ENCODE results near the gene CRIP3. TPM values are rescaled to one million over a fixed set of nuclear protein-coding genes. Genes with fewer than 3 reads are reported as not detected.

Gene CRIP3
- total RNA-seq, 1 experiment from 2014 or later: 16.9 TPM

DNA sequence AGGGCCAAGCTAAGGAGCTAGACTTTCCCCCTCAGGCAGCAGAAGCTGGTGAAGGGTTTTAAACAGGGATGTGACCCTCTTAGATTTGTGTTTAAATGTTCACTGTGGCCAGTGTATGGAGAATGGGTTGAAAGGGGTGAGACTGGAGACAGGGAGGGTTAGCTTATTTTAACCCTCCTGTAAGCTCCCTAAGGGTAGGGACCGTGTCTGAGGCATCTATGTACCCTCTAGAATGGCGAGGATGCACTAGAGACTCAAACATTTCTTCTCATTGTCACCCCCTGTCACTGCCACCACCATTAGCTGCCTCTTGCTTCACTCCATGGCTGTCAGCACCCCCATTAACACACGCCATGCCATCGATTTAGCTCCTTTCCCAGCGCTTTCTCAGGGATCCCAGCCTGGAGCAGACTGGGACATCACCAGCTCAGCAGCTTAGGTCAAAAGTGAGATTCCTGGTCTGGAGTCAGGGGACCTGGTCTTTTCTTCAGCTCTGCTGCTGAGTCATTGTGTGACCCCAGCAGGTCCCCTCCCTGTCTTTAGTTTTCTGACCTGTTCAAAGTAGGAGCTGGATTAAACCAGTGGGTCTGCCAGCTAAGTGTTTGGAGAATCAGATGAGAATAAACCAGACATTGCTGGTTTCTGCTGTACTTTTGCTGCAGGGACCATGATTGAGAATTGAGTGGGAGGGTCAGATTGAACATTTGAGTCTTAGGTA, 11.7 kb downstream of the CRIP3 start:
- Mint-ChIP-seq H3K27me3 (ENCODE audit: low read depth) (peaks cover 19% of the 10 kb centered on the region), H3K4me3 (no peak overlapping the region), H3K4me1 (peaks cover 15% of the 10 kb centered on the region in 2 experiments), H3K36me3 (ENCODE audit: insufficient read depth in 1 of 3, low read depth in 3 of 3) (no peaks in the 10 kb centered on the region), H3K27ac (no peak overlapping the region; a peak in 1 of 7 replicates), H3K9me3 (no peaks in the 10 kb centered on the region)
- no peak for DNase-seq
- H2BK5ac ChIP-seq (ENCODE audit: insufficient read length, low read length): no peak overlapping the region
- no peaks in the 10 kb centered on the region for H3K23me2 ChIP-seq (ENCODE audit: insufficient read length, low read depth, low read length, poor library complexity, severe bottlenecking)
- H3K56ac ChIP-seq (ENCODE audit: insufficient read length, low read depth, low read length): no peak overlapping the region
- TF ChIP-seq, protein P1, sequence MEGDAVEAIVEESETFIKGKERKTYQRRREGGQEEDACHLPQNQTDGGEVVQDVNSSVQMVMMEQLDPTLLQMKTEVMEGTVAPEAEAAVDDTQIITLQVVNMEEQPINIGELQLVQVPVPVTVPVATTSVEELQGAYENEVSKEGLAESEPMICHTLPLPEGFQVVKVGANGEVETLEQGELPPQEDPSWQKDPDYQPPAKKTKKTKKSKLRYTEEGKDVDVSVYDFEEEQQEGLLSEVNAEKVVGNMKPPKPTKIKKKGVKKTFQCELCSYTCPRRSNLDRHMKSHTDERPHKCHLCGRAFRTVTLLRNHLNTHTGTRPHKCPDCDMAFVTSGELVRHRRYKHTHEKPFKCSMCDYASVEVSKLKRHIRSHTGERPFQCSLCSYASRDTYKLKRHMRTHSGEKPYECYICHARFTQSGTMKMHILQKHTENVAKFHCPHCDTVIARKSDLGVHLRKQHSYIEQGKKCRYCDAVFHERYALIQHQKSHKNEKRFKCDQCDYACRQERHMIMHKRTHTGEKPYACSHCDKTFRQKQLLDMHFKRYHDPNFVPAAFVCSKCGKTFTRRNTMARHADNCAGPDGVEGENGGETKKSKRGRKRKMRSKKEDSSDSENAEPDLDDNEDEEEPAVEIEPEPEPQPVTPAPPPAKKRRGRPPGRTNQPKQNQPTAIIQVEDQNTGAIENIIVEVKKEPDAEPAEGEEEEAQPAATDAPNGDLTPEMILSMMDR (conservative IDR thresholded peaks at IDR 0.05): no peak
- no peaks in the 10 kb centered on the region for H3K27me3 ChIP-seq (ENCODE audit: insufficient read depth, low read length)
- peaks cover 4% of the 10 kb centered on the region for H4K20me1 ChIP-seq (ENCODE audit: control insufficient read depth, insufficient read depth, insufficient read length)
- H3K23ac ChIP-seq (ENCODE audit: insufficient read length, low read depth, low read length): no peak overlapping the region
- H3K4me1 ChIP-seq (ENCODE audit: insufficient read depth, low read length): no peaks in the 10 kb centered on the region
- no peak overlapping the region for H4K8ac ChIP-seq (replicated peaks; ENCODE audit: insufficient read length, low read depth, low read length)
- H4K5ac ChIP-seq (ENCODE audit: insufficient read length, low read depth, low read length): no peak overlapping the region
- no peak overlapping the region for H3K14ac ChIP-seq (ENCODE audit: insufficient read depth, low read length)
- H3T11ph ChIP-seq (ENCODE audit: low read length): no peak overlapping the region
- H3K27ac ChIP-seq (ENCODE audit: insufficient read length, low read depth, low read length): no peak overlapping the region
- H2BK12ac ChIP-seq (ENCODE audit: insufficient read length, low read depth, low read length): no peak overlapping the region
- no peak overlapping the region for H2BK120ac ChIP-seq (ENCODE audit: low read depth, low read length, poor library complexity, severe bottlenecking)
- no peak overlapping the region for H3K9ac ChIP-seq (ENCODE audit: extremely low read depth, insufficient read length, low read length)
- H2BK15ac ChIP-seq (ENCODE audit: low read depth, low read length): no peak overlapping the region
- no peaks in the 10 kb centered on the region for H3K9me3 ChIP-seq (ENCODE audit: control insufficient read depth, low read depth, low read length)
- no peak overlapping the region for H2BK20ac ChIP-seq (ENCODE audit: low read depth, low read length, poor library complexity, severe bottlenecking)
- H3K4ac ChIP-seq (ENCODE audit: low read depth, low read length): no peak overlapping the region
- no CpG with 5 or more reads among the region's 5 CpGs for WGBS (ENCODE audit: extremely low coverage, insufficient read length, low lambda C conversion rate)
- no peak overlapping the region for H3K4me2 ChIP-seq (ENCODE audit: insufficient read depth, insufficient read length, low read length)
- H4K91ac ChIP-seq (ENCODE audit: insufficient read length, low read depth, low read length): no peak overlapping the region
- no peak overlapping the region for H2AFZ ChIP-seq (ENCODE audit: low read length)
- no peaks in the 10 kb centered on the region for H3K79me2 ChIP-seq (ENCODE audit: insufficient read depth, low read length)
- no peak overlapping the region for H3K18ac ChIP-seq (ENCODE audit: insufficient read length, low read depth, low read length)
- H3K79me1 ChIP-seq (ENCODE audit: insufficient read depth, low read depth, low read length, poor library complexity, severe bottlenecking): no peaks in the 10 kb centered on the region
- H2AK5ac ChIP-seq (ENCODE audit: insufficient read length, low read length): no peak overlapping the region

Measured in H9 (cell line).